Panc1 (cell line): ENCODE results near the gene NUP98.

Experiments used
- CTCF ChIP-seq: fragments of 450-650 bp; IDR thresholded peaks from 2 replicates; pipeline ENCODE4 v1.5.1; 2017; ENCODE audit warnings: mild to moderate bottlenecking
- TF ChIP-seq, protein P1 (sequence below), 2 experiments: IDR thresholded peaks; 2 replicates each; pipeline ENCODE4 v1.6.1; 2011 to 2012; ENCODE audit warnings: low read depth in 2 of 2, control low read depth in 1 of 2, low read length in 1 of 2, mild to moderate bottlenecking in 1 of 2, moderate library complexity in 1 of 2; ENCODE audit not compliant: insufficient read depth in 1 of 2

DNA sequence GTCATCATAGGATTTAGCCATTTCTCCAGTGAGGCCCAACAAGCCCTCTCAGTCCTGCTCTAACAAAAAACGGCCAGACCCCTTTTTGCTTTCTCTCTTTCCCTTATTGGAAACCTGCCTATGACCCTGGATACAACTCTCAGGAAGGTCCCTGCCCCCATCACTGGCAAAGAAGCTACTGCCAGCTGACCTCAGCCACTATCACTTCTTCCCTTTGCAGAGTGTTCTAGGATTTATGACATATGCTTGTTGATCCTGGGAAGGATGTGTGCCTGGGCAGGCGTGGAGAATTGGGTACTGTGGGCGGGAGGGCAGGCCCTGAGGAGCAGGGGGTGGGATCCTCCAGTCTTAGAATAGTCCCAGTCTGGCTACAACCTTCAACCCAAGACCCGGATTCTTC, 18.5 kb upstream of the NUP98 start:
- TF ChIP-seq CTCF: no peak
- TF ChIP-seq, protein P1, sequence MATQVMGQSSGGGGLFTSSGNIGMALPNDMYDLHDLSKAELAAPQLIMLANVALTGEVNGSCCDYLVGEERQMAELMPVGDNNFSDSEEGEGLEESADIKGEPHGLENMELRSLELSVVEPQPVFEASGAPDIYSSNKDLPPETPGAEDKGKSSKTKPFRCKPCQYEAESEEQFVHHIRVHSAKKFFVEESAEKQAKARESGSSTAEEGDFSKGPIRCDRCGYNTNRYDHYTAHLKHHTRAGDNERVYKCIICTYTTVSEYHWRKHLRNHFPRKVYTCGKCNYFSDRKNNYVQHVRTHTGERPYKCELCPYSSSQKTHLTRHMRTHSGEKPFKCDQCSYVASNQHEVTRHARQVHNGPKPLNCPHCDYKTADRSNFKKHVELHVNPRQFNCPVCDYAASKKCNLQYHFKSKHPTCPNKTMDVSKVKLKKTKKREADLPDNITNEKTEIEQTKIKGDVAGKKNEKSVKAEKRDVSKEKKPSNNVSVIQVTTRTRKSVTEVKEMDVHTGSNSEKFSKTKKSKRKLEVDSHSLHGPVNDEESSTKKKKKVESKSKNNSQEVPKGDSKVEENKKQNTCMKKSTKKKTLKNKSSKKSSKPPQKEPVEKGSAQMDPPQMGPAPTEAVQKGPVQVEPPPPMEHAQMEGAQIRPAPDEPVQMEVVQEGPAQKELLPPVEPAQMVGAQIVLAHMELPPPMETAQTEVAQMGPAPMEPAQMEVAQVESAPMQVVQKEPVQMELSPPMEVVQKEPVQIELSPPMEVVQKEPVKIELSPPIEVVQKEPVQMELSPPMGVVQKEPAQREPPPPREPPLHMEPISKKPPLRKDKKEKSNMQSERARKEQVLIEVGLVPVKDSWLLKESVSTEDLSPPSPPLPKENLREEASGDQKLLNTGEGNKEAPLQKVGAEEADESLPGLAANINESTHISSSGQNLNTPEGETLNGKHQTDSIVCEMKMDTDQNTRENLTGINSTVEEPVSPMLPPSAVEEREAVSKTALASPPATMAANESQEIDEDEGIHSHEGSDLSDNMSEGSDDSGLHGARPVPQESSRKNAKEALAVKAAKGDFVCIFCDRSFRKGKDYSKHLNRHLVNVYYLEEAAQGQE (IDR thresholded peaks at IDR 0.05; ENCODE audit: insufficient read depth in 1 of 2, low read depth in 2 of 2, low read length in 1 of 2): no peak
